Measurements from ENCODE around the gene PTPRA.
"Not testable (repeated sequence)": the region's sequence is repeated elsewhere in the genome, so short reads cannot be mapped to it uniquely, and the experiment has no call there.

DNA sequence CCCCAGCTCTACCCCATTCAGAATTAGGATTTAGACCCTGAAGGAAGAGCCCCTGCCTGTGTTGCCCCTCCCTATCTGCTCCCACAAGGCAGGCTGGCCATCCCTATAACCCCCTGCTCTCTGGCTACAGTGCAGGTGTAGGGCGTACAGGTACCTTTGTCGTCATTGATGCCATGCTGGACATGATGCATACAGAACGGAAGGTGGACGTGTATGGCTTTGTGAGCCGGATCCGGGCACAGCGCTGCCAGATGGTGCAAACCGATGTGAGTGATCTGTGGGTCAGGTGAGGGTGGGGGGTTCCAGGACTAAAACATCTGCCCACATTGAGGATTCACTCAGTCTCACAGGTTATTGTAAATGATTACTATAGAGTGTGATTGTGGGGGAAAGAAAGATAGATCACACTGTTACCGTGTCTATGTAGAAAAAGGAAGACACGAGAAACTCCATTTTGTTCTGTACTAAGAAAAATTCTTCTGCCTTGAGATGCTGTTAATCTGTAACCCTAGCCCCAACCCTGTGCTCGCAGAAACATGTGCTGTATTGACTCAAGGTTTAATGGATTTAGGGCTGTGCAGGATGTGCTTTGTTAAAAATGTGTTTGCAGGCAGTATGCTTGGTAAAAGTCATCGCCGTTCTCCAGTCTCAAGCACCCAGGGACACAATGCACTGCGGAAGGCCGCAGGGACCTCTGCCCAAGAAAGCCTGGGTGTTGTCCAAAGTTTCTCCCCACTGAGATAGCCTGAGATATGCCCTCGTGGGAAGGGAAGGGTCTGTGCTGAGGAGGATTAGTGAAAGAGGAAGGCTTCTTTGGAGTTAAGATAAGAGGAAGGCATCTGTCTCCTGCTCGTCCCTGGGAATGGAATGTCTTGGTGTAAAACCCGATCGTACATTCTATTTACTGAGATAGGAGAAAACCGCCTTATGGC is 149.5 kb downstream of the PTPRA start:
- not testable (repeated sequence) for TF ChIP-seq MAX (IDR thresholded peaks at IDR 0.05; ENCODE audit: low read depth, low read length); POLR2A (IDR thresholded peaks at IDR 0.05; ENCODE audit: extremely low read depth, insufficient read length); CTCF (IDR thresholded peaks at IDR 0.05; ENCODE audit: low read depth, low read length); MYC (IDR thresholded peaks at IDR 0.05; ENCODE audit: low read depth, low read length)
